GM11168 (cell line): ENCODE results near the gene PDE8B.

Experiments used
- in situ Hi-C: fragments of 300-500 bp; cut with MboI; formaldehyde crosslinking; loops from one replicate; pipeline ENCODE4 v1.12.0; 2022; ENCODE audit warnings: low sequenced_read_pairs; ENCODE audit not compliant: unreplicated experiment

The PDE8B gene

GRCh38 chr5:77210091-77210963 lies at the start of gene PDE8B:
PDE8B (plus strand) TSS chr5:77210680; CDS start chr5:77210926, 246 bp downstream.
- in situ Hi-C loops: no loop called here

- in situ Hi-C loops: no loop called here
Measured at GRCh38 chr5:77163453-77163852, 47.0 kb upstream of the PDE8B start.

GRCh38 chr5:77167063-77167462 lies 43.4 kb upstream of the PDE8B start:
- in situ Hi-C loops: no loop called here

- in situ Hi-C loops: no loop called here
Measured at GRCh38 chr5:77167695-77168121, 42.8 kb upstream of the PDE8B start.

GRCh38 chr5:77168161-77168878 lies 42.2 kb upstream of the PDE8B start:
- in situ Hi-C loops: no loop called here

- in situ Hi-C loops: no loop called here
Measured at GRCh38 chr5:77168879-77169244, 41.6 kb upstream of the PDE8B start.

- in situ Hi-C loops: no loop called here
Measured at GRCh38 chr5:77170196-77170890, 40.1 kb upstream of the PDE8B start.

GRCh38 chr5:77171141-77171910 lies 39.2 kb upstream of the PDE8B start:
- in situ Hi-C loops: no loop called here

GRCh38 chr5:77172713-77173328 lies 37.7 kb upstream of the PDE8B start:
- in situ Hi-C loops: no loop called here

GRCh38 chr5:77174526-77174925 lies 36.0 kb upstream of the PDE8B start:
- in situ Hi-C loops: no loop called here

- in situ Hi-C loops: no loop called here
Measured at GRCh38 chr5:77175231-77175630, 35.2 kb upstream of the PDE8B start.

- in situ Hi-C loops: no loop called here
Measured at GRCh38 chr5:77176429-77176828, 34.1 kb upstream of the PDE8B start.

- in situ Hi-C loops: no loop called here
Measured at GRCh38 chr5:77177576-77177975, 32.9 kb upstream of the PDE8B start.

- in situ Hi-C loops: no loop called here
Measured at GRCh38 chr5:77180167-77181081, 30.1 kb upstream of the PDE8B start.

- in situ Hi-C loops: no loop called here
Measured at GRCh38 chr5:77181173-77181572, 29.3 kb upstream of the PDE8B start.

GRCh38 chr5:77181596-77182304 lies 28.7 kb upstream of the PDE8B start:
- in situ Hi-C loops: no loop called here

- in situ Hi-C loops: no loop called here
Measured at GRCh38 chr5:77182367-77182766, 28.1 kb upstream of the PDE8B start.
